HG03135 (cell line): ENCODE results near the gene TNNC1.

ENCODE experiments used
- ATAC-seq: cut with Tn5 transposase; IDR thresholded peaks from one replicate; pipeline ENCODE4 v1.9.1; 2021; ENCODE audit warnings: mild to moderate bottlenecking, moderate library complexity; ENCODE audit not compliant: unreplicated experiment

TNNC1 gene

DNA sequence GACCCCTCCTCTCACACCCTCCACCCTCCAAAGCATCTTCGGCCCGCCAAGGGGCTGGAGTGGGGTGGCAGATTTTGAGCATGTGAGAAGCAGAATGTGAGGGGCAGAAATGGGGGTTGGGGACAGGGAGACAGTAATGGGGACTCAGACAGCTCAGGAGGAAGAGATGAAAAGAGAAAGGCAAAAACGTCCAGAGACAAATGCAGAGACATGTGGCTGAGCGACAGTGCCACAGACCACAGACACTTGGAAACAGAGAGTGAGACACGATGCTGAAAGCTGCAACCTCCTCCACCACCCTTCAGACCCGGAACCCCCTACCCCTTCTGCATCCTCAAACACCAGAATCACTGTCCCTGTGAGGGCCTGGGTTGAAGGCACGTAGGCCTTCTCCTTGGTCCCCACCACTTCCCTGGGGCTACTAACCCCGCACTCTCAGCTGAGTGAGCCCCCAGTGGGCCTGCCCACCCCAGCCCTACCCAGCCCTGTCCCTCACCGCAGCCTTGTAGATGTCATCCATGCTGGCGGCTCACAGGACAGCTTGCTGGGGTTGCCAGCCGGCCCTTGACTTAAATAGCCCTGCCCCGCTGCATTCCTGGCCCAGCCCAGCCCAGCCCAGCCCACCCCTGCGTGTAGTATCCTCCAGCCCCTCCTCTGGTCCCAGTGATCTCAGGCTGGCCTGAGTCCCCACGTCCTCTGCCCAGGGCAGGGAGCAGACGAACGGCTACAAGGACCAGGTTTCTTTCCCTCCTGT, at the start of gene TNNC1:
TSS of gene TNNC1 (minus strand) at position 546 of the 754 bp plus-strand sequence. CDS start at position 520, 26 bp downstream.
- no peak for ATAC-seq

DNA sequence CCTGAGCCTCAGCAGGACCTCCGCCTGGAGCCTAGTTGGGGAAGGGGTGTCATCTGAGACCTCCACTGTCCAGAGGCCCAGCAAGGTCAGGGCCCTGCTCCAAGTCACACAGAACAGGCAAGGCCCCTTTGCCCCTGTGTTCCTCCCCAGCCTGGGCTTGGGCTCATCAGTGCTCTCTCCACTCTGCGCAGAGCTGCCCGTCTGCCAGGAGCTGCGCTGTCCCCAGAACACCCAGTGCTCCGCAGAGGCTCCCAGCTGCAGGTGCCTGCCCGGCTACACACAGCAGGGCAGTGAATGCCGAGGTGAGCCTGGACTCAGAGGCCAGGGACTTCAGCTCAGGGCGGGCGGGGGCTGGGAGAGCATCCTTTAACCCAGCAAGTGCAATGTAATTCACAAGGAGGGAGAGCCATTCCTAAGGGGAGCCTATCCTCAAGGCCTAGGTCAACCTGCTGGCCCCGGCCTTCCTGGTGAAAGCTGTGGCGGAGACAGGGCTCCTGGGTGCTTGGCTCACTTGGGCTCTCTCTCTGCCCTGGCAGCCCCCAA, 49.0 kb upstream of the TNNC1 start:
- no peak for ATAC-seq

DNA sequence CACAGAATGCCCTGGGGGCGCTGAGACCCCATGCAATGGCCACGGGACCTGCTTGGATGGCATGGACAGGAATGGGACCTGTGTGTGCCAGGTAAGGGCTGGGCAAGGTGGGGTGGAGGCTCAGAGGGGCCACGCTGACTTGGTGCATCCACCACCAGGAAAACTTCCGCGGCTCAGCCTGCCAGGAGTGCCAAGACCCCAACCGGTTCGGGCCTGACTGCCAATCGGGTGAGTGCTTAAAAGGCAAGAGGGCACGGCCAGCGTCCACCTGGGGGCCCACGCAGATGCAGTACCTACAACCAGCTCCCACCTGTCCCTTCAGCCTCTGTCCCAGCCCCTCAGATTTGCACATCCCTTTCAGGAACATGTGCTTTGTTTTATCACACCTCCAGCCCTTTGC, 48.2 kb upstream of the TNNC1 start:
- no peak for ATAC-seq

DNA sequence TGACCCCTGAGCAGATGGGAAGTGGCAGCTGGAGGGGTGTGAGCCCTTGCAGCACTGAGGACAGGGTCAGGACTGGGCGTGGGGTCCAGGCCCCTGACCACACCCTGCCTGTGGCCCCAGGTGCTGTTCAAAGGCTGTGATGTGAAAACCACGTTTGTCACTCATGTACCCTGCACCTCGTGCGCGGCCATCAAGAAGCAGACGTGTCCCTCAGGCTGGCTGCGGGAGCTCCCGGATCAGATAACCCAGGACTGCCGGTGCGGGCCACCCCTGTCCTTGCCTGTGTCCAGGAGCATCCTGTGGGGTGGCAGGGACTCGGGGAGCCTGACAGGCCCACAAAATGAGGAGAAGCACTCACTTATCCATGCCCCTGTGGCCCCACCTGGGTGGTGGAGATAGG, 47.2 kb upstream of the TNNC1 start:
- ATAC-seq = no peak

DNA sequence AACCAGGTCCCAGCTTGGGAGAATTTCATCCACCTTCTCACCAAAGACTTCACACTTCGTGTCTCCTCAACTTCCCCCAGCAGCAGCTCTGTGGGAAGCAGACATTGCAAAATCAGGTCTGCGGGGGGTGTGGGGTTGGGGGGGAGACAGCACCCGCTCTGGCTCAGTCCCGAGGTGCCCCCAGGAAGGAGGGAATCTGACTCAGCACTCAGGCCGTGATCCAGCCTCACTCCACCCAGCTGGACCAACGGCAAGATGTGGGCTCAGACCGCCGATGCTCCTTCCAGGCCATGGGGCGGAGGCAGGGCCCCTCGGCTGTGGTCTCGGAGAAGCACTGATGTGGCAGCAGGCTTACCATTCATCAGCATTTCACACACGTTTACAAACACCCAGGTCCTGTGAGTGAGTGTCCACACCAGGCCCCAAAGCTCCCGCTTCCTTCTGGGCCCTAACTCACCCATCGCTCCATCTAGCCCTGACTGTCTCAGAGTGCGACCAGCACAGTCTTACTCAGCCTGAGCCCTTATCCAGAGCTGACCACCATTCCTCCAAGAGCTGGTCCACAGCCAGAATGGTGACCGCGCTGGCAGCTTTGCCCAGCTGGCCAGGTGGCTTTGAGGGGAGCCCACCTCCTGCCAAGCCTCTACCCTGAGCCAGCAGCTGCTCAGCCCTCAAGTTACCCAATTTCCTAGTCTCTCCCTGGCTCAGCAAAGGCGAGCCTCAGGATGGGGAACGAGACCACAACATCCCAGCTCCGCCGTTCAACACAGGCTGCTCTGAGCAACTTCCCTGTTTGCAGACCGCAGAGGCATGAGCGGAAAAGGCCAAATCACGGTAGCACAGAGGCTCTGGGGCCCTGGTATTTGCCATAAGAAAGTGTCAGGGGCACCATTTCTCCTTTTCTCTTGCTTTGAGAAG, 44.6 kb upstream of the TNNC1 start:
- no peak for ATAC-seq

DNA sequence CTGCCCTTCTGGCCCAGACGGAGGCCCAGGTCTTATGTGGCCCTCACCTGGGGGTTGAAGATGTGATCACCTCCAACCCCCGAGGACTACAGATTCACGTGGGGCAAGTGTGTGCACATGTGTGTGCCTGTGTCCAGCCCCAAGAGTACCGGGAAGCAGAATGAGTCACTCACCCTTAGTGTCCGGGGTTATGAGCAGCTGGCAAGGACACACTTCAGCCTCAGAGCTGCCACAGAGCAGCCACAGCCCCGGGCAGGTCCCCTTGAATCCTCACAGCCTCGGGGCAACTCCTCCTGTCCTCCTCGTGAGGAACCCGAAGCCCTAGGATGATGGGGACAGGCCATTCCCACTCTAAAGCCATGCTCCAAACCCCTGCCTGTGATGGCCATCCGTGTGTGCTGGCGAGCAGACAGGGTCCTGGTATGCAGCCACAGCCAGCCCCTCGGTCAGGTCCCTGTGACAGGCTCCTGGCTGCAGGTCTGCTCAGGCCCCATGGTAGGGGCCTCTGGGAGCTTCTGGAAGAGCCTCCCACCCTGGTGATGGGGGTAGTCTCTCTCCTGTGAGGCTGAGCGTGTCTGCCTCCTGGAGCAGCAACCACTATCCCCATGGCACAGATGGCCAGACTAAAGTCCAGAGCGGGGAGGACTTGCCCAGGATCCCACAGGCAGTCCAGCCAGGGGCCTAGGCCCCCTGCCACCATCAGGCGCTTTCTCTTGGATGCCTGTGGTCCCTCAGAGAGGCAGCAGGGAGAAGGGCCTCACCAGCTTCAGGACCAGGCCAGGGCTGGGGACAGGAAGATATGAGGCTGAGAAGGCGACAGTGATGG, 42.1 kb upstream of the TNNC1 start:
- no peak for ATAC-seq

DNA sequence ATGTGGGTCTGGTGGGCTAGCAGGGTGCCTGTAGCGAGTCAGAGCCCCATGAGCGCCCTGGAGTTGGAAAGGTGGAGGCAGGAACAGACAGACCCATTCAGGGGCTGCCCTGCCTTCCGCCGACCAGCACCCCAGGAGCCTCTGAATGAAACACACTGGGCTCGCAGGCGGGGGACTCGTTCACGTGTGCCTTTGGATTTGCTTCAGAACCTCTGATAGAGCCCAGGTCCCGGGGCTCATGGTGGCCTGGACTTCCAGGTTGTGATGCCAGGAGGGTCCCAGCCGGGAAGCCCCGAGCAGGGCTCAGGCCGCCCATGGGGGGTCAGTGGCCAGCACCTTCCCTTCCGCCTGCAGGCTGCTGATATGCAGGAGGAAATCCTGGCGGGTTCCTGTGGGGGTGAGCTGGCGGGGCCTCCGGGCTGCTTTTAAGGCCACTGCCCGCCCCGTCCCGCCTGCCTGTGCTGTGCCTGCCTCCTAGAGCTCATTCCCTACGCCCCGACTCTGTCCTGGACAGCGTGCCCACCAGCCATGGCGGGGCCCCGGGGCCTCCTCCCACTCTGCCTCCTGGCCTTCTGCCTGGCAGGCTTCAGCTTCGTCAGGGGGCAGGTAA, 41.1 kb upstream of the TNNC1 start, which contains the start of gene STAB1:
TSS of gene STAB1 (plus strand) at position 453 of the 610 bp plus-strand sequence. CDS start at position 529, 76 bp downstream.
- ATAC-seq = no peak

DNA sequence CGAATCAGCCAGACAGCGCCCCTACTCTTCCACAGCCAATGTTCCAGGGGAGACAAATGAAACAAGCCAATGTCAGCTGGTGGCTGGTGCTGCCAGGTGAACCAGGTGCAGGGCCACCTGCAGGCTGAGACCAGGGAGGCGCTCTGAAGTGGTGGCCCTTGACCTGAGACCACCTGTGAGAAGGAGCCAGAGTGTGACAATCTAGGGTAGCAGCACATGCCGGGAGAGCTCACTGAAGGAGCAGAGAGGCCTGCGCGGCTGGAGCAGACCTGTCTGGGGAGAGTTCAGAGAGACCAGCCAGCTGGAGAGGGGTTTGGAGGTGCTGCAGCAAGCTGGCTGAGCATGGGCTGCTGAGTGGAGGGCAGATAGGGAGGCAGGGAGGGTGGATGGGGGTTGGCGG, 40.6 kb upstream of the TNNC1 start:
- no peak for ATAC-seq

DNA sequence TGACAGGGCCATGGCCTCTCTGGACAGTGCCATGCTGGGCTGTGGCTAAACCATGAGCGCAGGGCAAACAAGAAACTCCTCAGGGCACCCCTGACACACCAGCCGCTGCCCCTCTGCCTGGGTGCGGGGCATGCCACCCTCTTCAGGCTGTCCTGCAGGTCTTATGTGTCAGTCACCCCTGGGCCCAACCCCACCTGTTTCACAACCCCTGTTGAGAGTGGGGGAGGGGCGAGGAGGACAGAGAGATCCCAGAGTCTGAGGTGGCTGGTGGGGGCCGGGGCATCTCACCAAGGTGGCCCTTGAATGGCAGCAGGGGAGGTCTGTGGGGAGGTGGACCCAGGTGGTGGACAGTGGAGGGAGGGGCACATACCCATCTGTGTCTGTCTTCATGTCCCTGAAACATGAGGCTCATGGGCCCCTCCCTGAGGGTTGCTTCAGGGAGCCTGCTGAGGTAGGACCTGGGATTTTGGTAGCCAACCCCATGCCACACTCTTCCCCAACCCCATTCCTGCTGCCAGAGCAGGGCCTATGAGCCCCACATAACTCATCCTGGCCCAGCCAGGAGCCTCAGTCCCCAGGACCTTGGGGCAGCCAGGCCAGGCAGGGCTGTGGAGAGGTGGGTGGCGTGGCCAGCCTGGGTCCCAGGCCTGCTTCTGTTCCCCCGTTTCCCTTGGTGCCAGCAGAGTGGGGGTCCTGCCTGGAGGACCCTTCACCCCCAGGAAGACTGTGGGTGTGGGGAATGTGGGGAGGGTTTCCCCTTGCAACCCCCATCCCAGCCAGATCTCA, 39.6 kb upstream of the TNNC1 start:
- no peak for ATAC-seq

DNA sequence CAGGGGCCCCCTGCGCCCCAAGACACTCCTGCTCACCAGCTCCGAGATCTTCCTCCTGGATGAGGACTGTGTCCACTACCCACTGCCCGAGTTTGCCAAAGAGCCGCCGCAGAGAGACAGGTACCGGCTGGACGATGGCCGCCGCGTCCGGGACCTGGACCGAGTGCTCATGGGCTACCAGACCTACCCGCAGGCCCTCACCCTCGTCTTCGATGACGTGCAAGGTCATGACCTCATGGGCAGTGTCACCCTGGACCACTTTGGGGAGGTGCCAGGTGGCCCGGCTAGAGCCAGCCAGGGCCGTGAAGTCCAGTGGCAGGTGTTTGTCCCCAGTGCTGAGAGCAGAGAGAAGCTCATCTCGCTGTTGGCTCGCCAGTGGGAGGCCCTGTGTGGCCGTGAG, 38.2 kb upstream of the TNNC1 start:
- no peak for ATAC-seq

DNA sequence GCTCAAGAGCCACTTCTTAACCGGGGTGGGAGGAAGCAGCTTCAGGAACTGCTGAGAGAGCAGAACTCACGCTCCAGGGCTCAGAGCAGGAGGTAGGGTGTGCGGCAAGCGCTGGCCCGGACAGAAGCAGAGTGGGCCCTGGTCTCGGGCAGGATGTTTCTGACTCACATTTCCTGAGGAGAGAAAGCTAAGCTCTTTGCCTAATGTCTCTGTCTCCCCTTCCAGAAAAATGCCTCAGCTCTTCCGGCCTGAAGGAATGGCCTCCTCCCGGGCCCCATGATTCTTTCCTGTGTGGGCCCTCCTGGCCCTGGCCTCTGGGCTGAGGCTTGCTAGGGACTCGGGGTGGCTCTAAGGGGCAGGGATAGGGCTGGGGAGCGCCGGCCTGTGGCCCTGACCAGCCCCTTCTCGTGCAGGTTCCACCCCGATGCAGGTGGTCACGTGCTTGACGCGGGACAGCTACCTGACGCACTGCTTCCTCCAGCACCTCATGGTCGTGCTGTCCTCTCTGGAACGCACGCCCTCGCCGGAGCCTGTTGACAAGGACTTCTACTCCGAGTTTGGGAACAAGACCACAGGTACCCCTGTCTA, 37.2 kb upstream of the TNNC1 start:
- ATAC-seq = no peak

DNA sequence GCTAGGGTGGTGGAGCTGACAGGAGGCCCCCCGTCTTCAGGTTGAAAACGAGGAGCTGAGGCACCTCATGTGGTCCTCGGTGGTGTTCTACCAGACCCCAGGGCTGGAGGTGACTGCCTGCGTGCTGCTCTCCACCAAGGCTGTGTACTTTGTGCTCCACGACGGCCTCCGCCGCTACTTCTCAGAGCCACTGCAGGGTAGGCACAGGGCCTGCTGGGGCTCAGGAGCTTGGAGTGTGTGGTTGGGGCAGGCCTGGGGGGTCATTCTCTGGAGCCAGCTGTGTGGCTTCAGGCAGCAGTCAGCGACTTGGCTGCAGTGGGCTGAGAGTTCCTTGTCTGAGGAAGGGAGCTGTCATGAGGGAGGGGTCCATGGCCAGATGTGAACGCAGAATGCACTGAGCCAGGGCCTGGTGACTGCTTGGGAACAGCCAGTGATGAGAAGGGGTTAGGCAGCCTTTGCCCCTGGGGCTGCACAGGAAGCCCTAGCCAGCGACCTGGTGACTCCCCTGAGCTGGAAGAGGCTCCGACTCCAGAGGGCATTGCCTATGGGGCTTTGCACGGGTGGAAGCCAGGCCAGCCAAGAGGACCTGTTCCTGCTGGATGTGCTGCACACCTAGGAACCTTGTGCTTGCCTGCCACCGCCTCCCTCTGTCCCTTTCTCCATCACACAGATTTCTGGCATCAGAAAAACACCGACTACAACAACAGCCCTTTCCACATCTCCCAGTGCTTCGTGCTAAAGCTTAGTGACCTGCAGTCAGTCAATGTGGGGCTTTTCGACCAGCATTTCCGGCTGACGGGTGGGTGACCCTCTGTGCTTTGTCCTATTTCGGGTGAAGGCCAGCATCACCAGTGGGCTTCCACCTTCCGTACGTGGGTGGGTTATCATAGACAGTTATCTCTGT, 36.4 kb upstream of the TNNC1 start:
- ATAC-seq = no peak

DNA sequence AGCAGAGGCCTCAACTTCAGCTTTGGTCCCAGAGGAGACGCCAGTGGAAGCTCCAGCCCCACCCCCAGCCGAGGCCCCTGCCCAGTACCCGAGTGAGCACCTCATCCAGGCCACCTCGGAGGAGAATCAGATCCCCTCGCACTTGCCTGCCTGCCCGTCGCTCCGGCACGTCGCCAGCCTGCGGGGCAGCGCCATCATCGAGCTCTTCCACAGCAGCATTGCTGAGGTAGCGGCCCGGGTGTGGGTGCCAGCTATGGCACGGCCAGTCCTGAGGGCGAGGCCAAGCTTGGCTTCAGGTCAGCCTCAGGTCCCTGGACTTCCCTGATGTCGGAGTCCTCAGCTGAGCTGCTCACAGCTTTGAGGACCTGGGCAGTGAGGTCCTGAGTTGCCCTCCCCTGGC, 35.6 kb upstream of the TNNC1 start:
- ATAC-seq = no peak

DNA sequence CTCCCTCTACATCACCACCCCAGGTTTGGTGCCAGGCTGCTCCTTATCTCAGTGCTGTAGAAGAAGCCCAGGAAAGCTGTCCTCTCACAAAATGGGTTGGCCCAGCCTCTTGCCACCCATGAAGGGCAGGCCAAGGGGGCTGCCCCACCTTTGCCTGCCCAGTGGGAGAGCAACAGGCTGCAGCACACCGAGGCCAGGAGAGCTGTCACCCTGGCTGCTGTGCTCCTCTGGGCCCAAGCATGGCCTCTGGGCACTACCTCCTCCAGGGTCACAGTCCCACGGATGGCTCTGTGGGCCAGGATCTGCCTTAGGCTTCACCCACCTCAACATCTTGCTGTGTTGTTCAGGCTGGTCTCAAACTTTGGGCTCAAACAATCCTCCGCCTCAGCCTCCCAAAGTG, 34.9 kb upstream of the TNNC1 start:
- no peak for ATAC-seq

DNA sequence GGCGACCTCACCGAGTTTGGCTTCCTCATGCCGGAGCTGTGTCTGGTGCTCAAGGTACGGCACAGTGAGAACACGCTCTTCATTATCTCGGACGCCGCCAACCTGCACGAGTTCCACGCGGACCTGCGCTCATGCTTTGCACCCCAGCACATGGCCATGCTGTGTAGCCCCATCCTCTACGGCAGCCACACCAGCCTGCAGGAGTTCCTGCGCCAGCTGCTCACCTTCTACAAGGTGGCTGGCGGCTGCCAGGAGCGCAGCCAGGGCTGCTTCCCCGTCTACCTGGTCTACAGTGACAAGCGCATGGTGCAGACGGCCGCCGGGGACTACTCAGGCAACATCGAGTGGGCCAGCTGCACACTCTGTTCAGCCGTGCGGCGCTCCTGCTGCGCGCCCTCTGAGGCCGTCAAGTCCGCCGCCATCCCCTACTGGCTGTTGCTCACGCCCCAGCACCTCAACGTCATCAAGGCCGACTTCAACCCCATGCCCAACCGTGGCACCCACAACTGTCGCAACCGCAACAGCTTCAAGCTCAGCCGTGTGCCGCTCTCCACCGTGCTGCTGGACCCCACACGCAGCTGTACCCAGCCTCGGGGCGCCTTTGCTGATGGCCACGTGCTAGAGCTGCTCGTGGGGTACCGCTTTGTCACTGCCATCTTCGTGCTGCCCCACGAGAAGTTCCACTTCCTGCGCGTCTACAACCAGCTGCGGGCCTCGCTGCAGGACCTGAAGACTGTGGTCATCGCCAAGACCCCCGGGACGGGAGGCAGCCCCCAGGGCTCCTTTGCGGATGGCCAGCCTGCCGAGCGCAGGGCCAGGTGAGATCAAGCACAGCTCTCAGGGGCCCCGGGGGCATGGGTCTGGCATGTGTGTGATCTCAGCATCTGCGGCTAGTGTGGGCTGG, 34.2 kb upstream of the TNNC1 start:
- no peak for ATAC-seq

DNA sequence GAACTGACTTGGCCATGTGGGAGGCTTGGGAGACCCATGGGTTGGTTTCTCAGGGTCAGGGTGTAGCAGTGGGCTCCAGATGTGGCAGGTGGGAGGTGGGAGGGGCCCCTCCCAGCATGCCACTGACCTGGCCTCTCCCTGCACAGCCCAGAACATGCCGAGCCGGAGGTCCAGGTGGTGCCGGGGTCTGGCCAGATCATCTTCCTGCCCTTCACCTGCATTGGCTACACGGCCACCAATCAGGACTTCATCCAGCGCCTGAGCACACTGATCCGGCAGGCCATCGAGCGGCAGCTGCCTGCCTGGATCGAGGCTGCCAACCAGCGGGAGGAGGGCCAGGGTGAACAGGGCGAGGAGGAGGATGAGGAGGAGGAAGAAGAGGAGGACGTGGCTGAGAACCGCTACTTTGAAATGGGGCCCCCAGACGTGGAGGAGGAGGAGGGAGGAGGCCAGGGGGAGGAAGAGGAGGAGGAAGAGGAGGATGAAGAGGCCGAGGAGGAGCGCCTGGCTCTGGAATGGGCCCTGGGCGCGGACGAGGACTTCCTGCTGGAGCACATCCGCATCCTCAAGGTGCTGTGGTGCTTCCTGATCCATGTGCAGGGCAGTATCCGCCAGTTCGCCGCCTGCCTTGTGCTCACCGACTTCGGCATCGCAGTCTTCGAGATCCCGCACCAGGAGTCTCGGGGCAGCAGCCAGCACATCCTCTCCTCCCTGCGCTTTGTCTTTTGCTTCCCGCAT, 33.4 kb upstream of the TNNC1 start:
- no peak for ATAC-seq
